Suppressor macrophage treated with lipopolysaccharide for 4 hours (primary cell): Measurements from ENCODE around the gene DYNC1LI1.
A peak's percentile ranks its signal among the peaks of the same experiment; 100 is the strongest.

Source experiments
- DNase-seq: peaks from one replicate; pipeline ENCODE4 v3.0.0-alpha.2; 2020

The DYNC1LI1 gene

GRCh38 chr3:32487781-32488473, 82.7 kb downstream of the DYNC1LI1 start:
- DNase-seq = no peak

GRCh38 chr3:32484436-32484835, 86.2 kb downstream of the DYNC1LI1 start:
- peak; percentile 86 for DNase-seq

DNA sequence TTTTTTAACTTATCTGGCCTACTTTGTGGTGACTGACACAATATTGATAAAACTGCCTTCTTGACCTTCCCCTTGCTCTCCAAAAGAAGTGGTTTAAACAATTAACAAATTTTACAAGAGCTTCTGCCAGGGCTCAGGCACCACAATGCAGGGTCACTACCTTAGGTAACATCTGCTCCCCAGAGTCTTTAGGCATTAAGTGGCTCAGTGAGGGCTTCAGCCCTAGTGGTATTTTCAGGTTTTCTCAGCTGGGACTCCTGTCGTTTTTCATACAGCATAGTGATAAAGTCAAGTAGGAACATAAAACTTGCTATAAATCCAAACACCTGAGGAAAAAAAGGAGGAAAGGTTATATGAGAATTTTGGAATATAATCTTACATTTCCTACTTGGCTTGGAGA, 86.9 kb downstream of the DYNC1LI1 start:
- no peak for DNase-seq

- DNase-seq = no peak
Observed at GRCh38 chr3:32482693-32483092, 88.0 kb downstream of the DYNC1LI1 start.

- DNase-seq = no peak
Observed at GRCh38 chr3:32481791-32482631, 88.6 kb downstream of the DYNC1LI1 start.

DNA sequence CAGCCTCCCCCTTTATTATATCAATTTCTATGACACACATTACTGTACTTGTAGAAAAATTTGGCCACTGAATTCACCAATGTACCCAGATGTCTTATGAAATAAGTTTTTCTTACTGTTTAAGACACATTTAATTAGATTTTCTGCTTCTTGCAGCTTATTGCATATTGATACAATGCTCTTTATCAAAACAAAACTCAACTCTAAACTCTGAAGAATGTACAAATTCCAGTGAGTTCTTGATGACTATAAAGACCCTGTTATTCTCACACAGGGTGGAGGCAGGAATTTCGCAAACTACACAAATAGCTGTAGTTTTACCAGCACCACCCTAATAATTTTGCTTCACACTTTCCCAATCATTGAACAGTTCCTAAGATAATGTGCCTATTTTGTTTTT, 90.1 kb downstream of the DYNC1LI1 start:
- DNase-seq = no peak
